ENCODE data around the gene ASB3. TPM values are rescaled to one million over a fixed set of nuclear protein-coding genes. Genes with fewer than 3 reads are reported as not detected.

ASB3 gene
- total and polyA plus RNA-seq, 2 donors: 25.1 to 31.8 TPM

GRCh38 chr2:53635694-53636093 lies 151.1 kb downstream of the ASB3 start:
- H3K9me3 ChIP-seq (ENCODE audit: control insufficient read depth in 2 of 2, insufficient read depth in 1 of 2, low read length in 1 of 2): no peaks in the 10 kb centered on the region
- H3K4me1 ChIP-seq (ENCODE audit: control insufficient read depth in 2 of 2, insufficient read depth in 2 of 2, low read length in 2 of 2): no peaks in the 10 kb centered on the region
- DNase-seq (ENCODE audit: low read depth in 6 of 9, low spot score in 9 of 9): no peak
- H3K27me3 ChIP-seq (ENCODE audit: control insufficient read depth in 2 of 2, insufficient read depth in 1 of 2, low read length in 1 of 2): no peaks in the 10 kb centered on the region
- WGBS: 94% methylated on average over 3 of the region's 3 CpGs
- H3K36me3 ChIP-seq (ENCODE audit: control insufficient read depth in 2 of 2, insufficient read depth in 2 of 2, low read length in 1 of 2): no peaks in the 10 kb centered on the region
- no peak overlapping the region for H3K4me3 ChIP-seq (ENCODE audit: low read length in 2 of 2)
- H3K27ac ChIP-seq (ENCODE audit: low read depth in 1 of 2, low read length in 1 of 2): no peak overlapping the region

- no peaks in the 10 kb centered on the region for H3K4me1 ChIP-seq (ENCODE audit: control insufficient read depth in 2 of 2, insufficient read depth in 2 of 2, low read length in 2 of 2)
- no peak overlapping the region for H3K4me3 ChIP-seq (ENCODE audit: low read length in 2 of 2)
- no peaks in the 10 kb centered on the region for H3K9me3 ChIP-seq (ENCODE audit: control insufficient read depth in 2 of 2, insufficient read depth in 1 of 2, low read length in 1 of 2)
- H3K27ac ChIP-seq (ENCODE audit: low read depth in 1 of 2, low read length in 1 of 2): no peak overlapping the region
- H3K36me3 ChIP-seq (ENCODE audit: control insufficient read depth in 2 of 2, insufficient read depth in 2 of 2, low read length in 1 of 2): no peaks in the 10 kb centered on the region
- H3K27me3 ChIP-seq (ENCODE audit: control insufficient read depth in 2 of 2, insufficient read depth in 1 of 2, low read length in 1 of 2): no peaks in the 10 kb centered on the region
- 98% methylated on average over 1 of the region's 1 CpG for WGBS
- no peak for DNase-seq (ENCODE audit: low read depth in 6 of 9, low spot score in 9 of 9)
Measured at GRCh38 chr2:53633441-53633840, 153.3 kb downstream of the ASB3 start.

- DNase-seq (ENCODE audit: low read depth in 6 of 9, low spot score in 9 of 9): no peak
Measured at GRCh38 chr2:53632714-53633113, 154.0 kb downstream of the ASB3 start.

GRCh38 chr2:53632126-53632460 lies 154.7 kb downstream of the ASB3 start:
- no peak overlapping the region for H3K27ac ChIP-seq (ENCODE audit: low read depth in 1 of 2, low read length in 1 of 2)
- no peaks in the 10 kb centered on the region for H3K27me3 ChIP-seq (ENCODE audit: control insufficient read depth in 2 of 2, insufficient read depth in 1 of 2, low read length in 1 of 2)
- H3K4me3 ChIP-seq (ENCODE audit: low read length in 2 of 2): no peak overlapping the region
- 93% methylated on average over 4 of the region's 4 CpGs for WGBS
- H3K4me1 ChIP-seq (ENCODE audit: control insufficient read depth in 2 of 2, insufficient read depth in 2 of 2, low read length in 2 of 2): no peaks in the 10 kb centered on the region
- no peak for DNase-seq (ENCODE audit: low read depth in 6 of 9, low spot score in 9 of 9)
- H3K9me3 ChIP-seq (ENCODE audit: control insufficient read depth in 2 of 2, insufficient read depth in 1 of 2, low read length in 1 of 2): no peaks in the 10 kb centered on the region
- H3K36me3 ChIP-seq (ENCODE audit: control insufficient read depth in 2 of 2, insufficient read depth in 2 of 2, low read length in 1 of 2): no peaks in the 10 kb centered on the region

More at GRCh38 chr2:53632714-53633113, 154.0 kb downstream of the ASB3 start:
- no peaks in the 10 kb centered on the region for H3K4me1 ChIP-seq (ENCODE audit: control insufficient read depth in 2 of 2, insufficient read depth in 2 of 2, low read length in 2 of 2)
- H3K4me3 ChIP-seq (ENCODE audit: low read length in 2 of 2): no peak overlapping the region
- H3K27ac ChIP-seq (ENCODE audit: low read depth in 1 of 2, low read length in 1 of 2): no peak overlapping the region
- WGBS: 87% methylated on average over 1 of the region's 1 CpG
- no peaks in the 10 kb centered on the region for H3K36me3 ChIP-seq (ENCODE audit: control insufficient read depth in 2 of 2, insufficient read depth in 2 of 2, low read length in 1 of 2)
- no peaks in the 10 kb centered on the region for H3K9me3 ChIP-seq (ENCODE audit: control insufficient read depth in 2 of 2, insufficient read depth in 1 of 2, low read length in 1 of 2)
- no peaks in the 10 kb centered on the region for H3K27me3 ChIP-seq (ENCODE audit: control insufficient read depth in 2 of 2, insufficient read depth in 1 of 2, low read length in 1 of 2)

GRCh38 chr2:53631313-53632125 lies 155.2 kb downstream of the ASB3 start:
- Histone ChIP-seq H3K9me3 (ENCODE audit: control insufficient read depth in 2 of 2, insufficient read depth in 1 of 2, low read length in 1 of 2) (no peaks in the 10 kb centered on the region), H3K27me3 (ENCODE audit: control insufficient read depth in 2 of 2, insufficient read depth in 1 of 2, low read length in 1 of 2) (no peaks in the 10 kb centered on the region), H3K27ac (ENCODE audit: low read depth in 1 of 2, low read length in 1 of 2) (no peak overlapping the region), H3K36me3 (ENCODE audit: control insufficient read depth in 2 of 2, insufficient read depth in 2 of 2, low read length in 1 of 2) (no peaks in the 10 kb centered on the region), H3K4me3 (ENCODE audit: low read length in 2 of 2) (no peak overlapping the region), H3K4me1 (ENCODE audit: control insufficient read depth in 2 of 2, insufficient read depth in 2 of 2, low read length in 2 of 2) (no peaks in the 10 kb centered on the region)
- DNase-seq (ENCODE audit: low read depth in 6 of 9, low spot score in 9 of 9): no peak
- WGBS: 94% methylated on average over 3 of the region's 3 CpGs

GRCh38 chr2:53630026-53630606 lies 156.6 kb downstream of the ASB3 start:
- H3K4me1 ChIP-seq (ENCODE audit: control insufficient read depth in 2 of 2, insufficient read depth in 2 of 2, low read length in 2 of 2): no peaks in the 10 kb centered on the region
- H3K36me3 ChIP-seq (ENCODE audit: control insufficient read depth in 2 of 2, insufficient read depth in 2 of 2, low read length in 1 of 2): no peaks in the 10 kb centered on the region
- H3K4me3 ChIP-seq (ENCODE audit: low read length in 2 of 2): no peak overlapping the region
- no peak overlapping the region for H3K27ac ChIP-seq (ENCODE audit: low read depth in 1 of 2, low read length in 1 of 2)
- DNase-seq (ENCODE audit: low read depth in 6 of 9, low spot score in 9 of 9): no peak
- WGBS: 89% methylated on average over 7 of the region's 7 CpGs
- no peaks in the 10 kb centered on the region for H3K9me3 ChIP-seq (ENCODE audit: control insufficient read depth in 2 of 2, insufficient read depth in 1 of 2, low read length in 1 of 2)
- no peaks in the 10 kb centered on the region for H3K27me3 ChIP-seq (ENCODE audit: control insufficient read depth in 2 of 2, insufficient read depth in 1 of 2, low read length in 1 of 2)

GRCh38 chr2:53629501-53629900 lies 157.3 kb downstream of the ASB3 start:
- no peaks in the 10 kb centered on the region for H3K9me3 ChIP-seq (ENCODE audit: control insufficient read depth in 2 of 2, insufficient read depth in 1 of 2, low read length in 1 of 2)
- no peaks in the 10 kb centered on the region for H3K36me3 ChIP-seq (ENCODE audit: control insufficient read depth in 2 of 2, insufficient read depth in 2 of 2, low read length in 1 of 2)
- no peaks in the 10 kb centered on the region for H3K27me3 ChIP-seq (ENCODE audit: control insufficient read depth in 2 of 2, insufficient read depth in 1 of 2, low read length in 1 of 2)
- no peak overlapping the region for H3K4me3 ChIP-seq (ENCODE audit: low read length in 2 of 2)
- 87% methylated on average over 4 of the region's 4 CpGs for WGBS
- DNase-seq (ENCODE audit: low read depth in 6 of 9, low spot score in 9 of 9): no peak
- no peak overlapping the region for H3K27ac ChIP-seq (ENCODE audit: low read depth in 1 of 2, low read length in 1 of 2)
- no peaks in the 10 kb centered on the region for H3K4me1 ChIP-seq (ENCODE audit: control insufficient read depth in 2 of 2, insufficient read depth in 2 of 2, low read length in 2 of 2)

- WGBS: 81% methylated on average over 6 of the region's 6 CpGs
Measured at GRCh38 chr2:53629001-53629400, 157.8 kb downstream of the ASB3 start.

GRCh38 chr2:53622141-53622540 lies 164.6 kb downstream of the ASB3 start:
- H3K4me1 ChIP-seq (ENCODE audit: control insufficient read depth in 2 of 2, insufficient read depth in 2 of 2, low read length in 2 of 2): no peaks in the 10 kb centered on the region
- DNase-seq (ENCODE audit: low read depth in 6 of 9, low spot score in 9 of 9): no peak
- H3K4me3 ChIP-seq (ENCODE audit: low read length in 2 of 2): no peak overlapping the region
- H3K9me3 ChIP-seq (ENCODE audit: control insufficient read depth in 2 of 2, insufficient read depth in 1 of 2, low read length in 1 of 2): no peaks in the 10 kb centered on the region
- no peak overlapping the region for H3K27ac ChIP-seq (ENCODE audit: low read depth in 1 of 2, low read length in 1 of 2)
- no peaks in the 10 kb centered on the region for H3K36me3 ChIP-seq (ENCODE audit: control insufficient read depth in 2 of 2, insufficient read depth in 2 of 2, low read length in 1 of 2)
- no peaks in the 10 kb centered on the region for H3K27me3 ChIP-seq (ENCODE audit: control insufficient read depth in 2 of 2, insufficient read depth in 1 of 2, low read length in 1 of 2)

More at GRCh38 chr2:53629001-53629400, 157.8 kb downstream of the ASB3 start:
- no peaks in the 10 kb centered on the region for H3K36me3 ChIP-seq (ENCODE audit: control insufficient read depth in 2 of 2, insufficient read depth in 2 of 2, low read length in 1 of 2)
- H3K27me3 ChIP-seq (ENCODE audit: control insufficient read depth in 2 of 2, insufficient read depth in 1 of 2, low read length in 1 of 2): no peaks in the 10 kb centered on the region
- no peak for DNase-seq (ENCODE audit: low read depth in 6 of 9, low spot score in 9 of 9)
- no peaks in the 10 kb centered on the region for H3K9me3 ChIP-seq (ENCODE audit: control insufficient read depth in 2 of 2, insufficient read depth in 1 of 2, low read length in 1 of 2)
- H3K4me3 ChIP-seq (ENCODE audit: low read length in 2 of 2): no peak overlapping the region
- no peak overlapping the region for H3K27ac ChIP-seq (ENCODE audit: low read depth in 1 of 2, low read length in 1 of 2)
- no peaks in the 10 kb centered on the region for H3K4me1 ChIP-seq (ENCODE audit: control insufficient read depth in 2 of 2, insufficient read depth in 2 of 2, low read length in 2 of 2)
